ENCODE measurements around the gene TMEM9B.

Gene TMEM9B

DNA sequence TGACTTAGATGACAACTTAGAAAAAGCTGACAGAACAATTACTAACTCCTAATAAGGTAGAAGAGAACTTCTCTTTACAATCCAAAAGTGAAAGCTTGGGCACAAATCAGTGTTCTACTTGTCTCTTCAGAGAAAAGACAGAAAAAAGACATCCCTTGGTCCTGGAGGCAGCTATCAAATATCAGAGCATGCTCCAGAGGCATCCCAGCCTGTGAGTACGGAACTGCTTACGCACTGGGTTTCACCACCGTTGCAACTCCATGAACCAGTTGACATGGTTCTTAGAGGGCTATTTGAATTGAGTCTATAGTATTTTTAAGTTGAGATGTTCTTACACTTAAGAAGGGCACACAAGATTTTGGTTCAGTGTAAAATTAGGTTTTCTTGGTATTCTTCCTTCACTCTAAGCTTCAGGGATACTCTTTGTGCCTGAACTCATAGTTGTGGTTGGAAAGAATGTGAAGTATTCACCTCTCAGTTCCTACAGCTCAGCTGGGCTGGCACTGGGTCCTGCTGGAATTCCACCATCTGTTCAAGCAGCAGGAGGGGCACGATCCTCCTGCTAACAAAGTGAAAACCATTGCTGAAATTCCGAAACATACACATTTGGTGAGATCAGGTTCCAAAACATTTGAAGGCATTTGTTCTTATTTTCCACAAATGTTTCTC, 47.0 kb downstream of the TMEM9B start:
- H3K9me2 ChIP-seq (replicated peaks; ENCODE audit: low read depth, low read length), result no peaks in the 10 kb centered on the region
- H3K9ac ChIP-seq (ENCODE audit: low read depth, low read length, poor library complexity, severe bottlenecking), result no peak overlapping the region
- H3K27me3 ChIP-seq (ENCODE audit: insufficient read depth, low read length, poor library complexity, severe bottlenecking), result no peaks in the 10 kb centered on the region
- peaks cover 1% of the 10 kb centered on the region for H4K20me1 ChIP-seq (ENCODE audit: insufficient read depth, low read length, poor library complexity, severe bottlenecking)
- H3F3A ChIP-seq (ENCODE audit: low read depth), result no peaks in the 10 kb centered on the region
- peaks cover 16% of the 10 kb centered on the region for H3K4me1 ChIP-seq (ENCODE audit: insufficient read depth, low read length, poor library complexity, severe bottlenecking)
- H3K36me3 ChIP-seq (ENCODE audit: insufficient read depth, low read length), result peaks cover 12% of the 10 kb centered on the region; the same call in 1 of the 2 replicates
- no peak overlapping the region for H2AFZ ChIP-seq (ENCODE audit: low read length)
- H3K9me3 ChIP-seq (ENCODE audit: insufficient read depth, low read depth, low read length), result no peaks in the 10 kb centered on the region
- peaks cover 12% of the 10 kb centered on the region for H3K79me2 ChIP-seq (ENCODE audit: insufficient read depth, low read length)
- TF ChIP-seq, protein P1, sequence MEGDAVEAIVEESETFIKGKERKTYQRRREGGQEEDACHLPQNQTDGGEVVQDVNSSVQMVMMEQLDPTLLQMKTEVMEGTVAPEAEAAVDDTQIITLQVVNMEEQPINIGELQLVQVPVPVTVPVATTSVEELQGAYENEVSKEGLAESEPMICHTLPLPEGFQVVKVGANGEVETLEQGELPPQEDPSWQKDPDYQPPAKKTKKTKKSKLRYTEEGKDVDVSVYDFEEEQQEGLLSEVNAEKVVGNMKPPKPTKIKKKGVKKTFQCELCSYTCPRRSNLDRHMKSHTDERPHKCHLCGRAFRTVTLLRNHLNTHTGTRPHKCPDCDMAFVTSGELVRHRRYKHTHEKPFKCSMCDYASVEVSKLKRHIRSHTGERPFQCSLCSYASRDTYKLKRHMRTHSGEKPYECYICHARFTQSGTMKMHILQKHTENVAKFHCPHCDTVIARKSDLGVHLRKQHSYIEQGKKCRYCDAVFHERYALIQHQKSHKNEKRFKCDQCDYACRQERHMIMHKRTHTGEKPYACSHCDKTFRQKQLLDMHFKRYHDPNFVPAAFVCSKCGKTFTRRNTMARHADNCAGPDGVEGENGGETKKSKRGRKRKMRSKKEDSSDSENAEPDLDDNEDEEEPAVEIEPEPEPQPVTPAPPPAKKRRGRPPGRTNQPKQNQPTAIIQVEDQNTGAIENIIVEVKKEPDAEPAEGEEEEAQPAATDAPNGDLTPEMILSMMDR (conservative IDR thresholded peaks at IDR 0.05; ENCODE audit: low read length), result no peak
- TF ChIP-seq EZH2phosphoT487 (IDR thresholded peaks at IDR 0.05; ENCODE audit: borderline replicate concordance), result no peak
- H3K4me2 ChIP-seq (ENCODE audit: low read depth, low read length, poor library complexity, severe bottlenecking), result no peak overlapping the region
- H3K4me3 ChIP-seq (ENCODE audit: low read length, poor library complexity, severe bottlenecking), result no peak overlapping the region

DNA sequence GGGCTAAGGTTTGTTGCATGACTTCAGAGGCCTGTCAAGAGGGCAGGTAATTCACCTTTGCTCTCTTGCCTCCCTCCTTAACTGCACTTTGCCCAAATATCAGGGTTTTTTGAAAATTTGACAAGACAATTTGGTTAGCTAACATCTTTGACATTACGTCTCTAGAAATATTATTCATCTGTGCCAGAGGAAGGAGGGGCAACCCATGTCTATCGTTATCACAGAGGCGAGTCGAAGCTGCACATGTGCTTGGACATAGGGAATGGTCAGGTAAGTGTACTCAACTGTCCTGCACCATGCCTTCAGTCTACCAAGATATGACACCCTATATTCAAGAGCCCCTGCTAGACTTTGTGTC, 49.6 kb downstream of the TMEM9B start:
- Histone ChIP-seq H2AFZ (ENCODE audit: low read length) (no peak overlapping the region), H3K9me2 (replicated peaks; ENCODE audit: low read depth, low read length) (no peaks in the 10 kb centered on the region), H3K27me3 (ENCODE audit: insufficient read depth, low read length, poor library complexity, severe bottlenecking) (no peaks in the 10 kb centered on the region), H3K9ac (ENCODE audit: low read depth, low read length, poor library complexity, severe bottlenecking) (no peak overlapping the region), H3K4me3 (ENCODE audit: low read length, poor library complexity, severe bottlenecking) (peak overlapping the region; percentile 64), H3K4me1 (ENCODE audit: insufficient read depth, low read length, poor library complexity, severe bottlenecking) (peaks cover 24% of the 10 kb centered on the region), H4K20me1 (ENCODE audit: insufficient read depth, low read length, poor library complexity, severe bottlenecking) (peaks cover 4% of the 10 kb centered on the region), H3K9me3 (ENCODE audit: insufficient read depth, low read depth, low read length) (no peaks in the 10 kb centered on the region), H3K79me2 (ENCODE audit: insufficient read depth, low read length) (peaks cover 22% of the 10 kb centered on the region), H3K36me3 (ENCODE audit: insufficient read depth, low read length) (peaks cover 12% of the 10 kb centered on the region; the same call in 1 of the 2 replicates), H3F3A (ENCODE audit: low read depth) (no peaks in the 10 kb centered on the region), H3K4me2 (ENCODE audit: low read depth, low read length, poor library complexity, severe bottlenecking) (peak overlapping the region; percentile 77)
- no peak for TF ChIP-seq EZH2phosphoT487 (IDR thresholded peaks at IDR 0.05; ENCODE audit: borderline replicate concordance)
- TF ChIP-seq, protein P1 (conservative IDR thresholded peaks at IDR 0.05; ENCODE audit: low read length), result no peak; the same call in 1 of the 2 replicates

DNA sequence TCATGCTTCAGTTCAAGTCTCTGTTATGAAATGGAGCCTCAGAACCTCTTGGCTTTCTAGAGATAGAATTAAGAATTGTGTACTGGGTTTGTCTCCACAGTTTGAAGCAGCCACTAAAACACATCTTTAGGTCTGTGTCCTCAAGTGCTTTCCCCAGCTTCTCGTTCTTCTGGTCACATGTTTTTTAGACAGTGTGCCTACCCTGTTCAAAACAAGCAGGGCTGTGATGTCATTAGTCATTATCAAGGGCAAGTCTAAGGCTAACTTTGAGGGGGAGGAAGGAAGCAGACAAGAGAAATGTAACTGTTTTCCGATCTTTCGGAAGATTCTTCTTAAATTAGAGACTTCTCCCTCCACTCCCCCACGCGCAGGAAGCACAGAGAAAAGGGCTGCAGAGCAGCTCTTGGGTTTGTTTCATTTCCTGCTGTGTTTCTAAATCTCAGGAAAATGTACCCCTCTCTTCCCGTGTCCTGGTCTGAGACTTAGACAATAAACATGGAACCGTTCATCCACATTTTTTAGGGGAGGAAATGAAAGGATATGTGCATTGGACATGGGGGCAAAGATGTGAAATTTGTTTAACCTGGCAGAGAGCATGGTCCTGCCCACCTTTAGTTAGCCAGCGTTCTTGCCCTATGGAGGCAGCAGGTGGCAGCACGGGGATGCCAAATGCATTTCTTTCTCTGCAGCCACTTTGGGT, 50.1 kb downstream of the TMEM9B start:
- H2AFZ ChIP-seq (ENCODE audit: low read length), result peak overlapping the region; percentile 40; the same call in 1 of the 2 replicates
- peaks cover 4% of the 10 kb centered on the region for H4K20me1 ChIP-seq (ENCODE audit: insufficient read depth, low read length, poor library complexity, severe bottlenecking)
- H3K4me3 ChIP-seq (ENCODE audit: low read length, poor library complexity, severe bottlenecking), result peak overlapping the region; percentile 64
- H3K9ac ChIP-seq (ENCODE audit: low read depth, low read length, poor library complexity, severe bottlenecking), result peak overlapping the region; percentile 29
- peak overlapping the region; percentile 77 for H3K4me2 ChIP-seq (ENCODE audit: low read depth, low read length, poor library complexity, severe bottlenecking)
- H3K79me2 ChIP-seq (ENCODE audit: insufficient read depth, low read length), result peaks cover 22% of the 10 kb centered on the region
- no peaks in the 10 kb centered on the region for H3K9me2 ChIP-seq (replicated peaks; ENCODE audit: low read depth, low read length)
- H3F3A ChIP-seq (ENCODE audit: low read depth), result no peaks in the 10 kb centered on the region
- no peaks in the 10 kb centered on the region for H3K9me3 ChIP-seq (ENCODE audit: insufficient read depth, low read depth, low read length)
- H3K4me1 ChIP-seq (ENCODE audit: insufficient read depth, low read length, poor library complexity, severe bottlenecking), result peaks cover 24% of the 10 kb centered on the region
- H3K27me3 ChIP-seq (ENCODE audit: insufficient read depth, low read length, poor library complexity, severe bottlenecking), result no peaks in the 10 kb centered on the region
- TF ChIP-seq, protein P1 (conservative IDR thresholded peaks at IDR 0.05; ENCODE audit: low read length), result peak; percentile 89
- TF ChIP-seq EZH2phosphoT487 (IDR thresholded peaks at IDR 0.05; ENCODE audit: borderline replicate concordance), result no peak
- peaks cover 9% of the 10 kb centered on the region; the same call in 1 of the 2 replicates for H3K36me3 ChIP-seq (ENCODE audit: insufficient read depth, low read length)
